GM19193 (cell line): ENCODE measurements around the gene THUMPD2.

ENCODE experiments used
- POLR2A ChIP-seq: IDR thresholded peaks from 4 replicates; pipeline ENCODE4 v1.6.1; 2011; ENCODE audit not compliant: insufficient read depth, insufficient read length; ENCODE audit errors: extremely low read depth

The THUMPD2 gene

DNA sequence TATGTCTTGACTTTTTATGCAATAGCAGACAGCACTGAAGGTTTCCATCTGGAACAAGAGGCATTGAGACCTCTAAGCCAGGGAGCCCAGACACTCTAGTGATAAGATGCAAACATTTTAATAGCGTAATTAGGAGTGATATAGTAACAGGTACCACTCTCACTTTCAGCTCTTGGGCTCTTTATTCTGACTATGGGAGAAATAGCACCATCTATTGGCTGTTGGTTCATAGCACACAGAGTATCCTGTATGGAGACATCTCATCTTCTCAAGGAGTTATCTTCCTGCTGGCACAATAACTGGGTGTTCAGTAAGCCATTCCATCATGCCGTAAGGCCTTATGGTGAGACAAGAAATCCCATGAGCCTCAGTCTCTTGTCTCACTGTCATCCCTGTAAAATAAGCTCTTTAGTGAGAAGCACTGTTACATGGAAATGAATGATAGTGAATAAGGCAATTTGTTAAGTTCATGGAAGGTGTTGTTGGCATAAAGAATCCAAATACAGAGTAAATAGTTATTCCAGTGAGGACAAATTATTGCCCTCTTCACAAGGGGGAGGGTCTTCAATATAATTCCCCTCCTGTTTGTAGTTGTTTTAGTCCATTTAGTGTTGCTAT is 48.3 kb downstream of the THUMPD2 start:
- no peak for TF ChIP-seq POLR2A

DNA sequence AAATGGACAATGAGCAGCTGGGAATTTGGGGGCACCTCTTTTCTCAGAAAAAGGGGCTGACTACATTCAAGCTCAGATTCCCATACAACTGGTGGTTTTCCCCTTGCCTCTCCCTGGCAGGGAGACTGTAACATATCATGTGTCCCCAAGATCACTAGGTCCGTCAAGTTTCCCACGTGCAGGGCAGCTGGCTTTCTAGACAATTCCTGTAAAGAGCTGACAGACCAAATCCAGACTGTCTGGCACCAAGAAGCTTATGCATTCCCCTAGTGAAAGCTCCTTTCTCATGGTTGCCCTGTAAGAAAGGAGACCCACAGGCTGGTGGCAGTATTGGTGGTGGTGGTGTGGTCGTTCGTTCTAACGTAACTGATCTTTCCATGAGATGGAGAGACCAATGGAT is 48.8 kb downstream of the THUMPD2 start:
- TF ChIP-seq POLR2A: no peak

DNA sequence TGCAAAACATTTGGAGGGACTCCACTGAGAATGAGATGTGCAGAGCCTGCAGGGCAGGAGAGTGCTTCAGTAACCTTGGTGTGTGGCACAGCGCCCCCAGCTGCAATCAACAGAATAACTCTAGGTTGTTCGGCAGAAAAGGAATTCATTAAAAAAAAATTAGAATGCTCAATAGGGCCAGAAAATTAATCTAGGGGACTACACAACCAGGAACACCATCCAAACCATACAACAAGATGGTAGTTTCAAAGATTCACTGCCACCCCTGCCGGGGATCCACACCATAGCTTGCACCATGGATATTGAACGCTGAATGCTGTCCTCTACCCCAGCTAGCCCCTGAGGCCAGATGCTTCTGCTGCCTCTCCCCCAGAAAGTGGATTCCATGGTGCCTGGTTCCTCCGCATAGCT is 50.1 kb downstream of the THUMPD2 start:
- no peak for TF ChIP-seq POLR2A

DNA sequence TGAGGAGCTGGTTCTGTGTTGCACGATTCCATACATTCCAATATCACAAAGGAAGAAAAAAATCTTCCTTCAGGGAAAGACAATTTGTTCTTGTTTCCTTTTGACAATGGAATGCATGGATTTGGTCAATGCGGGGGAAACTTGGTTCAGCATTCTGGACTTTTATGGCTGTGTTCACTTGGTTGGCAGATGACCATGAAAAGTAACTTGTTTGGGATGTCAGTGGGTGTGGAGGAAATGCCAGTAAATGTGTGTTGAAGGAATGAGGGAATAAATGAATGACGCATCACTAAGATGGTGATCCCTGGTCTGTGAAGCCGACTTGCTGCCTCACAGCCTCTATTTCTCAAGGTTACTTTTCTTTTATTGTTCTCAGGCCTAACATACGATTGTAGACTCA is 53.7 kb downstream of the THUMPD2 start:
- TF ChIP-seq POLR2A: no peak

DNA sequence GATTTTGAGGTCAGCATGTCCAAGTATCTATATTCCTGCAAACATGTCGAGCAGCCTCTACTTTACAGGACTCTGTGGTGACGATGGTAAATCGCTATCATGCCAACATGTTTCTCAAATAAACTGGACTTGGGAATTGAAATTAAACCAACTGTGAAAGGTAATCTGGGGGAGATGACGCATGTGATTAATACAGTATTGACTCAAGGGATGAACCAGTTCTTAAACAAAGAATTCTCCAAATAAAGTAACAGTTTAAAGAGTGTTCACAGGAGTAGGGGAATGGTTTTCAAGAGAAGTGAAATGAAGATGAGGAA is 54.3 kb downstream of the THUMPD2 start:
- no peak for TF ChIP-seq POLR2A

DNA sequence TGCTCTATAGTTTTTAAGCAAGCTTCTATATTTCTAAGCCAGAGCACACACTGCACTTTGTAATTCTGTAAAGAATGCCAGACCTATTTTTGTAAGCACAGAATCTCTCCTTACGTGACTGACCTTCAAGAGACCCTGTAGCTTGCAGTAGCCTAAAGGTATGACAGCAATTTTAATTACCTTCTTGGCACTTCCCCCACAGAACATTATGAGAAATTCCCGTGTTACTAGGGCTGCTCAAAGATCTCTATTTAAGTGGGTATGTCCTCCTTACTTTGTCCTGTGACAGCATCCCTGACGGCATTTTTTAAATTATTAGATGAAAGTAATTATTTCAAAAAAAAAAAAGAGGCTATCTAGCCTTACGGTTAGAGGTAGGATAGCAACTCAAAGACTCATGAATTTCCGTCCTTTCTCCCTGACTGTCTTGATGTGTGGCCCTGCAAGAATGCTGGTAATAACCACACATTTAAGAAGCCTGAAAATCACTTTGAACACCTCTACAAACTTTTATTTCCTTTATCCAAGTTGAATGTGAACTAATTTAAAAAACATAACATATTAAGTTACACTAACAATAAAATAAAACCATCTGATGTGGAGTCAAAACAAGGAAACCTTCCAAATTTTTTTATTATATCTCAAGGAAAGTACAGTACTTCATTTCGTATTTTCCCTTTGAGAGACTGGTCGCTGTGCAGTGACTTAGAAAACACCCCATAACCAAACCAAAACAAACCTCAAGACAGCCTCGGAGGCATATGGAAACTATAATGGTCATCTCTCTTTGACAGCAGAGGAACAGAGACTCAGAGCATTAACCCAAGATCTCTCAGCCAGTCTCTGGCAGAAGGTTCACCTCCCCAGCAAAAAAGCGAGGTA is 54.9 kb downstream of the THUMPD2 start:
- no peak for TF ChIP-seq POLR2A

DNA sequence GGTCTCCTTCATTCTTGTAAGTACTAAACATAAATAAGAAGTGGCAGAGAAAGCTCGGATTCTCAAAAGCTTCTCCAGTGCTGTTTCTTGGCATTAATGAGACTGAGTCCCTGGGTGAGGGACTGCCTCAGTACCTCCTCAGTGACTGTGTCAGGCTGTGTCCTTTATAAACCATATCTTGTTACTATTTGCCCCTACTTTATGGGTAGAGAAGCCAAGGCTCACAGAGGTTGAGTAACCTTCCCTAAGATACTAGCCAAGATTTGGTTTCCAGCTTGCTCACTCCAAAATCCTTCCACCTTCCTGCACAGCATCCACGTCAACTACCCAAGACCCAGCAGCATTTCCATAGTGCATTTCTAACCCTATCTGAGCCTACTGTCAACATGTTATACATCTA is 55.6 kb downstream of the THUMPD2 start:
- no peak for TF ChIP-seq POLR2A

DNA sequence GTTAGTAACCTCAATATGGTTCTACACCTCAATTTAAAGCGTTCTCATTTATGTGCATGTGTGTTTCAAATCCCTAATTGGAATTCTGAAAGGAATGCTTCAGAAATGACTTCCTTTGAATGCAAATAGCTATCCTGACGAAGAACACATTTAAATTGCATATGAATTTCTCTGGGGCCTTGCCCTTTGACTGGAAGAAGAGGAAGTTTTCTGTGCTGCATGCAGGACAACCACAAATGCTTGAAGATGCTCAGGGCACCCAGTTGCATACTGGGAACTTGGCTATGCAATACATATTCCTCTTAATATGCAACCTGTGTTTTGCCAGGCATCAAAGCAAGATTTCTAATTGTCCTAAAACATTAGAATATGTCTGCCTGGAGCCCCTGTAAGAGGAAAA is 58.1 kb downstream of the THUMPD2 start:
- TF ChIP-seq POLR2A: no peak

DNA sequence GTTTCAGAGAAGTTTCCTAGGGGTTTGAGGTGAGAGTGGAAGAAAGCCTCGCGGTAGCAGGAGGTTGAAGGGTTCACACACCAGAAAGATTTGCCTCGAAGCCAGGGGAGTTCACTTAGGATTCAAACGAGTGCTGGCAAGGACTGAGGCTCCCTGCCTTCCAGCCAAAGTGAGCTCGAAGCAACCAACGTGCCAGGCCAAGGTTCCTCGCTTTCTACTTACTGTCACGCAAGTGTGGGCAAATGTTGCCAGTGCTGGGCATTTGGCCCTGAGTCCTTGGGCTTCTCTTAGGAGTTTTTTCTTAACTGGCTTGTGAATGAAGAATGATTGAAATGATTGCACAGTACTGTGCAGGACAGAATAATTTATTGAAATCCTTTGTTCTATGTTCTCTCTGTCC is 59.7 kb downstream of the THUMPD2 start:
- TF ChIP-seq POLR2A: no peak

DNA sequence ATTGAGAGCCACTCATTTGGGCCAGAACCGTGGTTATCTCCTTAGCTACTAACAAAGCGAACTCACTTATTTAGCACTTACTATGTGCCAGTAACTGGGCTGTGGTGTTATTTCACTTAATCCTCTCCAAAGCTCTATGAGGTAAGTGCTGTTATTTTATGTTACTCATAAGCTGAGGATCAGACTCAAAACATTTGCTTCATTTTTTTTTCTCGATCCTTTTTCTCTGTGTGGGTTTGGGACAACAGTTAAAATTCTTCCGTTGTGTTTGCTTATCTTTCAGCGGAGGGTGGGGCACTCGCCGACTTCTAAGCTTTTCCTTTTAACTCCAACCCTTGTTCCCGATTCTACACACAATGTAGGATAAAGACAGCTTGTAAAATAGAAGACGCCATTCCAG is 60.6 kb downstream of the THUMPD2 start:
- no peak for TF ChIP-seq POLR2A

DNA sequence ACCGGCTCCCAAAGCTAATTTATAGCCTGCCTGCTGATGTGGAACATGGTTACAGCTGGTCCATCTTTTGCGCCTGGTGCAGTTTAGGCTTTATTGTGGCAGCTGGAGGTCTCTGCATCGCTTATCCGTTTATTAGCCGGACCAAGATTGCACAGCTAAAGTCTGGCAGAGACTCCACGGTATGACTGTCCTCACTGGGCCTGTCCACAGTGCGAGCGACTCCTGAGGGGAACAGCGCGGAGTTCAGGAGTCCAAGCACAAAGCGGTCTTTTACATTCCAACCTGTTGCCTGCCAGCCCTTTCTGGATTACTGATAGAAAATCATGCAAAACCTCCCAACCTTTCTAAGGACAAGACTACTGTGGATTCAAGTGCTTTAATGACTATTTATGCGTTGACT is 62.0 kb downstream of the THUMPD2 start:
- TF ChIP-seq POLR2A: no peak

DNA sequence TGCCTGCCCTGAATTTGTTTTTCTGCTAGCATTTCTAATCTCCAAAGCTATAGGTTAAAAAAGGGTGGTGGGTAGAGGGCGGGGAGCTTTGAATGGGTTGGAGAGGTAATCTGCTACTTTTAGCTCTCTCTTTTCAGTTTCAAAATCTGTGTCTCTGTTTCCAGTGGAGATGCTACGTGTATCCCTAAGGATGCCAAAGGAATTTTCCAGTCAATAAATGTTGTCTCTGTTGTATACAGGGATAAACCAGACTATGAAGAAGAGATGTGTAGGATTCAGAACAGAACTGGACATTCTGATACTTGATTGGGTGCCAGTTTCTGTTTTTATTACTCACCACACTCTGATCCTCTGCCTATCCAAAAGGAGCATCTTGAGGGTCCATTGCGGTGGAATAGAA is 63.2 kb downstream of the THUMPD2 start:
- no peak for TF ChIP-seq POLR2A

DNA sequence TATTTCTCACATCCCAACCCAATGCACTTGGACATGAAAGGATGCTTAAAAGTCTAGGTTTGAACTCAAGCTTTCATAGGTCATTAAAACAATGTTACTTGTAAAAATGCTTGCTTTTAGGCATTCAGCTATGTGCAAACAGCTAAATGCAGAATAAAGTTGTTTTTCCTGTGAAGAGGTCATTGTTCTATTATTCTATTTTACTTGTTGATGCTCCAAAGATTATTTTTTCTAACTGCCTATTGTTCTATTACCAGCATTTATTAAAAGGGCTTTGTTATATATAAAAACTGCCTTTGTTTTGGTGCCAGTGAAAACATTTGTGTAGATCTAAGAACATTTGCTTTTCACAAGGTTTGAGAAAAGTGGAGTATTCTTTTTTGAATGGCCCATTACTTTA is 64.0 kb downstream of the THUMPD2 start:
- no peak for TF ChIP-seq POLR2A

DNA sequence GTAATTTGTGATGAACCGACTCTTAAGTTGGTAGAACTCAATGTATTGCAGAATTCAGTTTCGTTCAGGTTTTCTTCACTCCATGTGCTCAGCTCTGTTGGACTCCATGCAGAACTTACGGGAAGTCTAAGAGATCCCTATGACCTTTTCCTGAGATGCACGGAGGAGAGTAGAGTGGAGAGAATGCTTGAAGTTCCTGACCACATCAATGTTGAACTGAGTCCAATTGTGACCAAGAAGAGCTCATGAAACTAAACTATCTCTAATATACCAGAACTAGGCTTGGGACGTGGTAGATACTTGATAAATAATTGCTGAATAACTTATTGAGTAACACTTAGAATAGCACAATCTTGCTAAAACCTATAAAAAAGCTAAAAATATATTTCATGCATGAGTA is 66.1 kb downstream of the THUMPD2 start:
- TF ChIP-seq POLR2A: no peak

DNA sequence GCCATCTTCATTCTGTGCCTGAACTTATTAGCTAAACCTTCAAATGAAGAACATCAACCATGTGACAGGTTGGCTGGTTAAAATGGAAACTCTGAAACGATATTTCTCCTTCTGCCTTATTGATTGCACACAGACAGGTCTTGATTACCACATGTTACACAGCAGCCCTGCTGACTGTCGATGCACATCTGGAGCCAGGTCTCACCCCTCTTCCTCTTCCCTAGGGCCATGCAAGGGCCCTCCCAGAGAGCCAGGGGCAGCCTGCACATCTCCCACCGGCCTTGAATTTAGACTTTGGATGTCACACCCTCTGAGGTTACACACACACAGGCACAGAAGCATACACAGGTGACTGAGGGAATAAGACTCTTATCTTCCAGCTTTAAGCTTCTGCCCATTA is 68.3 kb downstream of the THUMPD2 start:
- TF ChIP-seq POLR2A: no peak

DNA sequence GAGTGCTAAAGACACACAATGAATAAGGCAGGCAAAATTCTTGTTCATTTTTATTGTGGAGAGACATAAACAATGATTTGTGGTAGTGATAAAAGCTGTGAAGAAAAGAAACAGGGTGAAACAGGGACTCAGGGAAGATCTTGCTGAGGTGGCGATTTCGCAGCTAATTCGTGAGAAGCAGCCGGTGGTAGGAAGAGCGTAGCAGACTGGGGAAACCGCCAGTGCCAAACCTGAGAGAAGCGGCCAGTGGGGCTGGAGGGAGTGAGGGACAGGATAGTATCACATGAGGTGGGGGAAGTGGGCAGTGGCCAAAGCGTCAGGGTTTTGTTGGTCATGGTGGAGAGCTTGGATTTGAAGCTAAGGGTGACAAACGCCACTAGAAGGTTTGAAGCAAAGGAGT is 71.1 kb downstream of the THUMPD2 start:
- TF ChIP-seq POLR2A: no peak
